GM21515 (cell line): Measurements from ENCODE around the gene BCR.
"Not testable (repeated sequence)": the region's sequence is repeated elsewhere in the genome, so short reads cannot be mapped to it uniquely, and the experiment has no call there.

Experiments
- ATAC-seq: cut with Tn5 transposase; IDR thresholded peaks from one replicate; pipeline ENCODE4 v1.9.1; 2021; ENCODE audit not compliant: unreplicated experiment

Gene BCR

DNA sequence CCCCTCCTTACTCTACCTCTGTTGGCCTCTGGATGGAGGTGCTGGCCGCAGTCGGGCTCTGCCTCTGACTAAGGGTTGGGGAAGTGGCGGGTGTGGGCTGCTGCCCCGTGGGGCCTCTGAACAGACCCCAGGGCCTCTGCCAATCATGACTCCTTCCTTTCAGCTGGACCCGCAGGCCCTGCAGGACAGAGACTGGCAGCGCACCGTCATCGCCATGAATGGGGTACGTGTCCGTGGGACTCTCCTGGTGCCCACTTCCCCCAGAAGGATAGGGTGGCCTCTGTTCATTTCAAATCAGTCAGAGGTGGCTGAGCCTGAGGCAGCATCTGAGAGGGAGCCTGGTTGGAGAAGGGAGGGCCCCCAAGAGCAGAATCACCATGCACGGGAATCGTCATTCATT is 129.0 kb downstream of the BCR start:
- ATAC-seq, result not testable (repeated sequence)

DNA sequence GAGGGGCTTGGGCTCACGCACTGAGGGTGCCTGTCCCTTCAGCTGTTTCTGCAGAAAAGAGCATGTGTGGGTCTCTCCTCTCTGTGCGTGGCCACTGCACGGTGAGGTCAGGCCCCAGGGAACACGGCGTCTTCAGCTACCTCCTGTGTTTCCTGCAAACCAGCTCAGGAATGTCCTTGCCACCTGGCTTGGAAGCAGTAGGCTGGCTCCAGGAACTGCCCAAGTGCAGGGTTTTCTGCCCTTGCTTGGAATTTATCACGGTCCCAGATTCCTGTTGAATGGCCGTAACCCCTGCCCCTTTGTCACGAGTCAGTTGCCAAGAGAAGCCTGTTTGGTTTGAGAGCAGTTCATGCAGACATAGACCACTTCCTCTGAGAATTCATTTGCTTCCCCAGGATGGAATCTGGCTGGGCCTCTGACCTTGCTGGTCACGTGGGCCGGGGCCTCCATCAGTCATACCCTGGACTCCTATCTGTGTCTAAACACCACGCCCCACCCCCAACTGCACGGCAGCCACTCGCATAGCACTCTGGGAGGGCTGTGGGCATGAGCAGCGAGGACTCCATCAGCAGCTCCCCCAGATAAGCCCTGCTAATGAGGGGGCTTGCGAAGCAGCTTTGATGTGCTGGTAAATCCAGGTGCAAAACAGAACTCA is 130.3 kb downstream of the BCR start:
- ATAC-seq, result not testable (repeated sequence)

DNA sequence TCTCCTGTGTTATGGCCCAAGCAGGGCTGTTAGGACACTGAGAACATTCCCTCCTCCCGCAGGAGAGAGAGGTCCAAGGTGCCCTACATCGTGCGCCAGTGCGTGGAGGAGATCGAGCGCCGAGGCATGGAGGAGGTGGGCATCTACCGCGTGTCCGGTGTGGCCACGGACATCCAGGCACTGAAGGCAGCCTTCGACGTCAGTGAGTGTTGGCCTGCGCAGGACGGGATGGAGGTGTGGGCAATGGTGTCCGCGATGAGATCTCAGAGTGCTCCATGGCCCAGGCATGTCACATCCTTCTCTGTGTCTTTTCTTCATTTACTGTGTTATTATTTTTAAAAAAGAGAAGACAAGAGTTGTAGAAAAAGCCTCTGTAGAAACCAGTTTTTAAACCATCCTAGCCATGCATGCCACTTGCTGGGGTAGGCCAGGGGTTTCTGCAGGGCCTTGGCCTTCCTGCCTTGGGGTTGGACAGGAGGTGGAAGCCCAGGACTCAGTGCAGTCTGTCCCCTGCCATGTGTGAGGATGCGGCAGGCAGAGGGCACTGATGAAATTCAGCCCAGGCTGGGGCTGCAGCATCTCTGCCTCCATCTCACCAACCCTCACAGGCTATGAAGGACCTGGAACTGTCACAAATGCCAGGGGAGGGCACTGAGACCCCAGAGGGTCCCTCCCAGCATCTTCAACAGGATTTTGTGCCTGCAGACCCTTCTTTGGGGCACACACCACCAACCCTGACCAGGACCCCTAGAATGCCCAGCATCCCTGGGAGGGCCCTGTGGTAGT is 131.5 kb downstream of the BCR start:
- ATAC-seq, result not testable (repeated sequence)

DNA sequence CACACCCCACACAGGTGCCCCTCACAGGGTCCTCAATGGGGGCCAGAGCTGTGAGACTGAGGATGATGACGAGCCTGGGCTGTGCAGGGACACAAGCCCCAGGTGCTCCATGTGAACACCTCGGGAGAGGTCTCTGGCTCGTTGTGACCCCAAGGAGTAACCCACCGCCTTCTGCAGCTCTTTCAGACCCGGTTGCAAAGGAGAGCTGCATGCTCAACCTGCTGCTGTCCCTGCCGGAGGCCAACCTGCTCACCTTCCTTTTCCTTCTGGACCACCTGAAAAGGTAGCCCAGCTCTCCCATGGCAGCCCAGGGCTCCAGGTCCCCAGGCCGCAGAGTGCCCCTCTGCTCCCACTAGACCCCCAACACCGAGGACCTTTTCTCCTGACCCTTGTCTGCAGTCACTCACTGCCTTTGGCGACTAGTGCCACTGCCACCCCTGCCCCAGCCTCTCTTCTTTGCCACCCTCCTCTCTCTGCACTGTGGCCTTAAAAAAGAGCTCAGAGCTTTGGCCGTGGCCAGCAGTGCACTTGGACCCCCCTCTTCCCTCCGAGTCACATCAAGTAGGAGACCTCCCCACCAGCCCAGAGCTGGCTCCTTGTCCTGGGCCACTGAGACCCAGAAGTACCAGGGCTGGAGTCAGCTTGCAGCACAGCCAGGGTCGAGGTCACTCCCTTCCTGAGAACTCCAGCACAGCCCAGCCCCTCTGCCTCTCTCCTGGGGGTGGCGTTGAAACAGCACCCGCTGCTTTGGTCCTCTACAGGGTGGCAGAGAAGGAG is 133.7 kb downstream of the BCR start:
- ATAC-seq, result no peak

DNA sequence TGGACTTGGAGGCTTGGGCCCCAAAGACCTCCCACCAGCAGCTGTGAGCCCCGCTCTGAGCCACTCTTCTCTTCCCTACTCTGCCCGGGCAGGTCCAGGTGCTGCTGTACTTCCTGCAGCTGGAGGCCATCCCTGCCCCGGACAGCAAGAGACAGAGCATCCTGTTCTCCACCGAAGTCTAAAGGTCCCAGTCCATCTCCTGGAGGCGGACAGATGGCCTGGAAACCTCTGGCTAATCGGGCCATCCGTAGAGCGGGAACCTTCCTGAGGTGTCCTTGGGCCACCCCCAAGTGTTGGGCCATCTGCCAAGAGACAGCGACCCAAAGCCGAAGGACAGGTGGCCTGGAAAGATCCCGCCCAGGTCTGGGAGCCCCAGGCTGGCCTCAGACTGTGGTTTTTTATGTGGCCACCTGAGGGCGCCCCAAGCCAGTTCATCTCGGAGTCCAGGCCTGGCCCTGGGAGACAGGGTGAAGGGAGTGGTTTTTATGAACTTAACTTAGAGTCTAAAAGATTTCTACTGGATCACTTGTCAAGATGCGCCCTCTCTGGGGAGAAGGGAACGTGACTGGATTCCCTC is 135.1 kb downstream of the BCR start:
- ATAC-seq, result no peak

DNA sequence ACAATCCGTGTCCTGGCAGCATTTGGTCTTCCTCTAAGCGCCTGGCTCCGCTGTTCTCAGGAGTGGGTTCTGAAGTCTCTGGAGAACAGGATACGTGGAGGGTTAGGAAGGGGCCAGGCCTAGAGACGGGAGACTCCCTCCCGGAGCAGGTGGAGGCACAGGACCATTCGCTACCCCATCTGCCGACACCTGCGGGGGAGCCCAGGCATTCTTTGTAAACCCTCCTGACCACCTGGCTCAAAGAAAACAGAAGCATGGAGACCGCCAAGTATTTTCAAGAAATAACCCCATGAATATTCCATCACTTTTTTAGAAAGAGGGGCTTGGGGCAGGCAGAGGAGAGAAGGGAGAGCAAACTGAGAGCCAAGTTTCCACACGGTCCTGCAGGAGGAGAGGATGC is 136.3 kb downstream of the BCR start:
- ATAC-seq, result not testable (repeated sequence)

DNA sequence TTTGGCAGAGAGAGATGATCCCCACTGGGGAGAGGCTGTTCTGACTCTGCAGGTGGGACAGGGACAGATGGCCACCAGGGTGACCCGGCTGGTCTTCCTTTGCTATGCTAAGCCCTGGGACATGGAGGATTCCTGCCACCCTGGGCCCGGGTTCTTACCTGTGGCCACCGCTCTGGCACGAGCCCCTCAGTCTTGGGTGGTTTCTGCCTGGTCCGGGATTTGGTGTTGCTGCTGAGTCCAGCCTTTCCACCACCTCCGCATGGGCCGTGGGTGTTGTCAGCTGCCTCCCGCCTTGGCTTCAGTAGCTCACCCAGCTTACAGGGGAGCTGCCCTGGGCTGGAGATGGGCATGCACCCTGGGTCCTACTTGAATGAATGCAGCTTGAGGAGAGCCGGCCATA is 138.0 kb downstream of the BCR start:
- not testable (repeated sequence) for ATAC-seq

DNA sequence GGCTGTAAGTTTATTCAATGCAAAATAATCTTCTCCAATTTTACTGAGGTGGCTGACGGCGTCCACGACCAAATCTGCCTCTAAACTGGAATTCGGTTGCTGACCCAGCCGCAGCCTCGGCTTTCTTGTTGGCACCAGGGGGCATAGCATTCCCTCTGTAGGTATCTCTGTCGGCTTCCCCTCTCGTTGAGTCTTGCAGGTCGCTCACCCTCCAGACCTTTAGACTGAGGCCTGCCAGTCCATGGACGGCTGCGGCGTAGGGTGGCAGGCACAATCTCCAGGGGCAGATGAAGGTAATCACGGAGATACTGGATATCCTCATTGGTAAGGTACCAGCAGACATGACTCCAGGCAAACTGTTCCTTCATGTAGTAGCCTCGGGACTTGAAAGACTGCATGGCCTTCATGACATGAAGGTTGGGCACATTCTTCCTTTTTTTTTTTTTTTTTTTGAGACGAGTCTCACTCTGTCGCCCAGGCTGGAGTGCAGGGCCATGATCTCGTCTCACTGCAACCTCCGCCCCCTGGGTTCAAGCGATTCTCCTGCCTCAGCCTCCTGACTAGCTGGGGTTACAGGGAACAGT is 142.3 kb downstream of the BCR start:
- ATAC-seq, result not testable (repeated sequence)

DNA sequence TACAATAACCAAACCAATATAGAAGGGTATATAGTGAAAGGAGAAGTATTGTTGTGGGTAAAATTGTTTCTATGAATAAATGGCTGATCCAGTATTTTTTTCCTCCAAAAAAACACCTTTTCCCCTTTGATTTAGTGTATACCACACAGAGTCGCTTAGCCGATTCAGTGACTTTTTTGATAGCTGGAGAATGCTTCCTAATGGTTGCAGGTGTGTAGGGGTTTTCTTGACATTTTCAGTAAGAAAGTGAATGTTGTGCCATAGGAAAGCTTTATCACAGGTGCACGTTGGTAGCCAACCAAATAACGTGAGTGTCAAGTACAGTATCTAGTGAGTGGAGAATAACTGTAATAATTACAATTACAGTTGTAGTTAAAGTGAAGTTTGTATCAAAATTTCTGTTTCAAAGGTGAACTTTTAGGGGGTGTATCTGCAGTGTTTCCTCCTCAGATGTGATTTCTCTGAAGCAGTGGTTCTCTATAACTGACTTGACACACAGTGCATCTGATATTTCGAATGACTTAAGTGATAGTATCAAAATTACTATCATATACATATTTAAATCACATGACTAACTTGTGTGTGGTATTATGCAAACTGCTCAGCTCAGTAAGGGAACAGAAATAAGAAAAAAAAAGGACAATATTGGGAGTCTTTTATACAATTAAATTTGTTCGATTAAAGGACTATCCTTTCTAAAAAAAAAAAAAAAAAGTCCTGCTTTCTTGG is 143.8 kb downstream of the BCR start:
- not testable (repeated sequence) for ATAC-seq

DNA sequence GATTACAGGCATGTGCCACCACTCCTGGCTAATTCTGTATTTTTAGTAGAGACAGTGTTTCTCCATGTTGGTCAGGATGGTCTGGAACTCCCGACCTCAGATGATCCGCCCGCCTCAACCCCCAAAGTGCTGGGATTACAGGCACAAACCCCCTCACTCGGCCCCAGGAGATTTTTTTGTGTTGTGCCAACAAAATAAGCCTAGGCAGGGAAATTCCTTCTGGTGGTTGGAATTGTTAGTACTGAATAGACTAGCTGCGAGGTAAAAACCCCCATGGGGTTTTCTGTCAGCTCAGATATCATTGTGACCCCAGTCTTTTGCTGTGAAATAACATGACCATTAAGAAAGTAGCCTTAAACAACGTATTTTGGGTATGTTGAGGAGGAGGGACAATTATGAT is 144.9 kb downstream of the BCR start:
- no peak for ATAC-seq

DNA sequence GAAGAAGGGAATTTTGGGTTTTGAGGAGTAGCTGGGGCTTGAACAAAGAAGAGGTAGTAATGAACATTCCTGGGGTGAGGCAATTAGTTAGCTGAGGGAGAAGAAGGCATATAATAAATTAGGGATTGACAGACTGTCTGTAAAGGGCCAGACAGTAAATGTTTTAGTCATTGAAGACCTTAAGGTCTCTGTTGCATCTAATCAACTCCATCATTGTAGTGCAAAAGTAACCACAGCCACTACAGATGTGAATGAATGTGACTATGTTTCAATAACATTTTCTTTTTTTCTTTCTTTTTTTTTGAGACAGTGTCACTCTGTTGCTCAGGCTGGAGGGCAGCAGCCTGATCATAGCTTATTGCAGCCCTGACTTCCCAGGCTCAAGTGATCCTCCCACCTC is 153.5 kb downstream of the BCR start:
- not testable (repeated sequence) for ATAC-seq

DNA sequence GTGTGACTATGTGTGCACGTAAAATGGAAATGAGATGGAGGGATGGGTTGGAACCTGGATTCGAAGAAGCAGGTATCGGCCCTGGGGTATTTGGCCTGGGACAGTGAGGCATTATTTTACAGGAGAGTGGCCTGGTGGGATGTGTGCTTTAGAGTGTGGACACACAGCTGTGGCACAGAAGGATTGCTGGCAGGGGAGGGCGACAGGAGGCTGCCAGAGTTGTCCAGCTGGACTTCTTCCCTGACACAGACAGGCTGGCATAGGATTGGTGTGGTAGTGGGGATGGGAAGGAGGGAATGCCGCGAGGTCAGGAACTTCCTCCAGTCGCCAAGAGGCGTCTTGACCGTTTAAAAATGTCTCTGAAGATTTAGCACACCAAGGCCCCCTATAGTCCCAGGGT is 157.4 kb downstream of the BCR start:
- ATAC-seq, result not testable (repeated sequence)

DNA sequence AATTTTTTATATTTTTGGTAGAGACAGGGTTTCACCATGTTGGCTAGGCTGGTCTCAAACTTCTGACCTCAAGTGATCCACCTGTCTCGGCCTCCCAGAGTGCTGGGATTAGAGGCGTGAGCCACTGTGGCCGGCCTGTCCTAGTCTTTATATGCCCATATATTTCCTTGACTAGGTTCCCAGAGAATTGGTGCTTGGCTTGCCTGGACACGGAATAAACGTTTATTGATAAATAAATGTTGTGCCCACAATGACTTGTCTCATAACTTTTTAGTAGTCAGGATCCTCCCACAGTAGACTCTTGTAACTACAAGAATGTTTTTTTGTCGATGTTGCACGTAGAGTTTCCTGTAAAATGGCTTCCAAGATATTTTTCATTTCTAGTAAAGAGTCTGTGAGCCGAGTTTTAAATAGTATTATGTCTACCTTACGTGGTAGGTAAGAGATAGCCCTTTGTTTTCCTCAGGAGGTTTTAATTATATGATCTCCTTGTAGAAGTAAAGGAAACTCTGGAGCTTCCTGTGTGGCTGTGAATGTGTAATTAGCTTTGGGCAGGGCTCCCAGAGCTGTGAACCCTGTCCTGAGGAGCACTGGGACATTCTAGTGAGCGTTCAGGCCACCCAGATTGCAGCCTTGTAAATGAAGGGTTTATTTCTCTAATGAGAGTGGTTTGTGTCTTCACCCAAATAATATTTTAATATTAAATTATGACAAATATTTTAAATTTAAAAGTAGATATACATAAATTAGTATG is 161.8 kb downstream of the BCR start:
- ATAC-seq, result not testable (repeated sequence)

DNA sequence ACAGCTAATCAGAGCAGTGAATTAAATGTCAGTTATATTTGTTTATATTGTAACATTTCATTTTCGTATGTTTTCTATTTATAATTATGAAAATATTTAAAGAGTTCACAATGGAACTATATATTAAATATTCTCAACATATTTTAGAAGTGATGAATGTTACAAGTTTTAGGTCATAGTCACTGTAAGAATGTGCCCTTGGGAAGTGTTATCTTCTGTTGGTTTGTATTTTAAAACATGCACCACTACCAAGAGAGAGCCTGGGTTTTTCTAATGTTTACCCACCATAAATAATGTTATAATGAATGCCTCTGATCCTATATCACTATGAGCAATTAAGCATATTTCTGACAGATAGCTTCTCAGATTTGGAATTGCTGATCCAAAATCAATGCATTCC is 171.0 kb downstream of the BCR start:
- ATAC-seq, result no peak

DNA sequence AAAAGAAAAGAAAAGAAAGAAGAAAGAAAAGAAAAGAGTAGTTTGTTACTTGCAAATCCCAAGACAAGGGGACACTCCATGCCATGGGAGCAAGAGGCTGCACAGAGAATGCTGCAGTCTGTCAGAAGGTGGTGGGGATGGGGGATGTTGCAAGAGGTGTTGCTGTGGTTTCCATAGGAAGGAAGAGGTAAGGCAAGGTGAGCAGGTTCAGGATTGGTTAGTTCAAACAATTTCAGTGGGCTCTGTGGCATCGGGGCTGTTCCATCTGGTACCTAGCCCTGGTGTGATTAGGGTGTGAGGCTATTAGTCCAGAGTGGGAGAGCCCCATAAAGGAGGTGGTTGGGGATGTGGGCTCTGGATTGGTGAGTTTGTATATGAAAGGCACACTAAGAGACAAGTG is 172.7 kb downstream of the BCR start:
- no peak for ATAC-seq

DNA sequence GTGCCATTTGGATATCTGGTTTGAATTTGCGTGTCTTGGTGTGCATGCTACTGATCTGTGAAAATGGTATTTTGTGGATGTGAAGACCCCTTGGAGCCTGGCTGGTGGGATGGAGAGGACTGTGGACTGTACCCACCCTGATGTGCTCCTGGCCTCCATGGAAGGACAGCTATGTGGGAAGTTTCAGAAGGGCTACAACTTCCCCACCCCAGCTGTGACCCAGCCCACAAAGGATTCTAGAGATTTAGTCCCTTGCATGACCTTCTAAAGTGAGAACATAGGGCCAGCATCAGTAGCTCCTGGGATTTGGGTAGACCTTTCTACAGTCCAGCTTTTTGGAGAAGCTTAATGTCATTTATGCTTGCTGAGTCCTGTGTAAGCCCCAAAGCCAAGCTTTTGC is 173.4 kb downstream of the BCR start:
- ATAC-seq, result no peak

DNA sequence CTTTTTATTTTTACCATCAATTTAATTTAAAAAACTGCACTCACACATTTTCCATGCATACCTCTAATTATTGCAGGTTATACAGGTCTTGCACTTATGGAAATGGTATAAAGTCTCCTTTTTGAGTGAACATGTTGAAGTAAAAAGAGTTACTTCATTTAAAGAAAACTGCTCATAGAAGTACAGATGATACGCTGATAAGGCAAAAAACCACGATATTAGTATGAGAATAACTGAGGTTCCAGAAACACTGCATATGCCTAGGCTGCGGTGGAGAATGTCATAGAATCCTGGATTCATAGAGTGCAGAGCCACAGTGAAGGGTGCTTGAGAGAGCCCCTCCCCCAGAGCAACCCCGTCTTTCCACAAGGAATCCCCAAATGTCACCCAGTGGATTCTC is 175.8 kb downstream of the BCR start:
- no peak for ATAC-seq

DNA sequence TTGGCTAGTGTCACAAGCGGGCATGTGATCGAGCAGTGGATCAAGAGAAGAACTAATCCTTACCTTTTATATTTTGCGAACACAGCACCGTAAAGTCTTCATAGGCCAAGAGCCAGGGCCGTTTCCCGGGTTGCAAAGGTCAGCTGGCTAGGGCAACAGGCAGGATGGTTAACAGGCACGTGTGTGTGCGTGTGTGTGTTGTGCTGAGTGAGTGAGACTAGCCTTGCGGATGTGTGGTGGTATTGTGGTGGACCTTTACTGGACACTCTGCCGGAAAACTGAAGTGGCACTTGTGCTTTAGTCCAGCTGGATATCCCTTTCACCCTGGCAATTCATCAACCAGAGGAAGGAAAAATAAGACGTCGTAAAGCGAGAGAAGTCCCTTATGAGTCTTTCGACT is 176.7 kb downstream of the BCR start:
- ATAC-seq, result no peak

DNA sequence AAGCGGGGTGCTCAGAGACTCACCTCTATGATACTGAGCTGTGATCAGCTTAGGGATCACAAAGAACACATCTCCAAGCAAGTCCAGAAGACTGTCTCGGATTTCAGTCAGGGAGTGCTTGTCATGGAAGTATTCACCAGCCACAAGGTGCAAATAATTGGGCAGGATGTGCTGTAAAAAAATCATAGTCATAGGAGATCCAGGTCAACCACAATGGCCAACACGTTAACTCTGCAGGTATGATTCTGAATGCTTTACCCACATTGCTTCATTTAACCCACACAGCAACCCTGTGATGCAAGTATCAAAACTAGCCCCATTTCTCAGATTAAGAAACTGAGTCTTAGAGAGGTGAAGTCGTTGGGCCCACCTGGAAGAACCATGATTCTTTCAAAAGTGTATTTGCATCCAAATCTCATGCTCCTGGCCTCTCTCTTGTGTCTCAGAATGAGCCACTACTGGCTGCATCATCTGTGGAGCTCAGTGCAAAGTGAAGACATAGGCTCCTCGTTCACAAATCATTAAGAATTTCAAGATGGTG is 179.3 kb downstream of the BCR start:
- ATAC-seq, result no peak
